ENCODE data around the gene XIRP1. TPM values are rescaled to one million over a fixed set of nuclear protein-coding genes. Genes with fewer than 3 reads are reported as not detected.

The XIRP1 gene
- total and polyA plus RNA-seq, 2 donors from 2014 or later: 0.09 TPM; not detected in 1

GRCh38 chr3:39211332-39212130, 19.1 kb upstream of the XIRP1 start:
- FAIRE-seq (no peak), DNase-seq (no peak)
- H3K9me3 ChIP-seq (ENCODE audit: control insufficient read depth in 2 of 3, insufficient read depth in 1 of 3, low read length in 3 of 3): no peaks in the 10 kb centered on the region
- intact Hi-C loops (cut with DNase I): no loop called here
- H3K4me3 ChIP-seq (ENCODE audit: low read length in 3 of 3): no peak overlapping the region
- TF ChIP-seq CTCF (IDR thresholded peaks at IDR 0.05; ENCODE audit: borderline replicate concordance, extremely low read depth, insufficient read depth): no peak
- no peaks in the 10 kb centered on the region for H3K36me3 ChIP-seq (ENCODE audit: control insufficient read depth in 2 of 3, insufficient read depth in 3 of 3, low read length in 3 of 3)
- no peaks in the 10 kb centered on the region for H3K4me1 ChIP-seq (ENCODE audit: control insufficient read depth in 2 of 3, insufficient read depth in 2 of 3, low read depth in 1 of 3, low read length in 3 of 3)
- no peak overlapping the region for H3K9ac ChIP-seq (ENCODE audit: low read length in 3 of 3)
- H3K27me3 ChIP-seq (ENCODE audit: control insufficient read depth, insufficient read depth, low read length): no peaks in the 10 kb centered on the region
- no peak overlapping the region for H3K27ac ChIP-seq (ENCODE audit: low read depth in 2 of 2, low read length in 2 of 2)

DNA sequence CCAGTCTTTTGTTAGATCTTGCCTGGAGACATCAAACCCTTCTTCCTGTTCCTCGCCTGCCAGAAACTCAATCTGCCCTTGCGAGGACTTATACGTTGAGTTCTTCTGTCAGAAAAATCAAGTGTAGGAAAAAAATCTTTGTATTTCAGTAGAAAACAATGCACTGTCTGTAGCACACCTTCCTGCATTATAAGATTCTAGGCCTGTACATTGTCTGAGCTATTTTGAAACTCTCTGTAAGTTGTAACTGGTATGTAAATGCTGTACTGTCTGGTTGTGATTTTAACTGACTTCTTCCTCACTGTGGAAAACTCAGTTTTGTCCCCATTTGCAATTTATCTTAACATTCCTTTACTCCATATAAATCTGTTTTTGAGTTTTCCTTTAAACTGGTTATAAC, 17.7 kb upstream of the XIRP1 start:
- no peak for FAIRE-seq
- no peak for DNase-seq
- Histone ChIP-seq H3K4me3 (ENCODE audit: low read length in 3 of 3) (no peak overlapping the region), H3K4me1 (ENCODE audit: control insufficient read depth in 2 of 3, insufficient read depth in 2 of 3, low read depth in 1 of 3, low read length in 3 of 3) (no peaks in the 10 kb centered on the region), H3K9me3 (ENCODE audit: control insufficient read depth in 2 of 3, insufficient read depth in 1 of 3, low read length in 3 of 3) (peaks cover 0 to 2% (median 0%) of the 10 kb centered on the region in 3 donors), H3K9ac (ENCODE audit: low read length in 3 of 3) (no peak overlapping the region), H3K27ac (ENCODE audit: low read depth in 2 of 2, low read length in 2 of 2) (no peak overlapping the region), H3K27me3 (ENCODE audit: control insufficient read depth, insufficient read depth, low read length) (no peaks in the 10 kb centered on the region), H3K36me3 (ENCODE audit: control insufficient read depth in 2 of 3, insufficient read depth in 3 of 3, low read length in 3 of 3) (no peaks in the 10 kb centered on the region)
- intact Hi-C loops (cut with DNase I): no loop called here
- no peak for TF ChIP-seq CTCF (IDR thresholded peaks at IDR 0.05; ENCODE audit: borderline replicate concordance, extremely low read depth, insufficient read depth)

GRCh38 chr3:39209329-39209970, 17.1 kb upstream of the XIRP1 start:
- TF ChIP-seq CTCF (IDR thresholded peaks at IDR 0.05; ENCODE audit: borderline replicate concordance, extremely low read depth, insufficient read depth): no peak

More at GRCh38 chr3:39209329-39209970, 17.1 kb upstream of the XIRP1 start:
- FAIRE-seq: no peak
- H3K4me1 ChIP-seq (ENCODE audit: control insufficient read depth in 2 of 3, insufficient read depth in 2 of 3, low read depth in 1 of 3, low read length in 3 of 3): no peaks in the 10 kb centered on the region
- no peak for DNase-seq
- no peak overlapping the region for H3K27ac ChIP-seq (ENCODE audit: low read depth in 2 of 2, low read length in 2 of 2)
- H3K4me3 ChIP-seq (ENCODE audit: low read length in 3 of 3): no peak overlapping the region
- no peaks in the 10 kb centered on the region for H3K36me3 ChIP-seq (ENCODE audit: control insufficient read depth in 2 of 3, insufficient read depth in 3 of 3, low read length in 3 of 3)
- no peak overlapping the region for H3K9ac ChIP-seq (ENCODE audit: low read length in 3 of 3)
- H3K9me3 ChIP-seq (ENCODE audit: control insufficient read depth in 2 of 3, insufficient read depth in 1 of 3, low read length in 3 of 3): peaks cover 0 to 4% (median 0%) of the 10 kb centered on the region in 3 donors
- intact Hi-C loops (cut with DNase I): no loop called here
- H3K27me3 ChIP-seq (ENCODE audit: control insufficient read depth, insufficient read depth, low read length): no peaks in the 10 kb centered on the region

Measured in kidney (tissue), 14 donors.